K562 (cell line): ENCODE results near the gene SGMS1. TPM values are rescaled to one million over a fixed set of nuclear protein-coding genes. Genes with fewer than 3 reads are reported as not detected.

Experiments used
- ATAC-seq: fragments of 200-7000 bp; cut with Tn5 transposase; 3 replicates; pipeline ENCODE4 v1.9.1; 2020; ENCODE audit warnings: moderate library complexity
- BruUV-seq: library from RNA; stranded (reverse); fragments of 400-500 nt; replicated peaks from 2 replicates; lab custom pipeline; 2021; lab: Mats Ljungman, UMichigan
- CTCF ChIA-PET: fragments of 300-600 bp; formaldehyde crosslinking; extraction: SDS; loops from one replicate; lab custom pipeline; 2021; ENCODE audit warnings: low intra/inter-chr PET ratio; lab: Yijun Ruan, JAX
- POLR2A ChIA-PET: fragments of 300-600, 350-650 bp; sonication (Branson Sonifier 250); formaldehyde crosslinking; extraction: SDS; loops from one replicate; lab custom pipeline; 2021; ENCODE audit warnings: antibody characterized with exemption, inconsistent platforms; lab: Yijun Ruan, JAX
- DNase-seq, 4 experiments: peaks; one replicate each; pipeline versions ENCODE4 v3.0.0 to v3.0.0-alpha.2; 2011 to 2018; ENCODE audit warnings: low spot score in 3 of 4, mixed read lengths in 3 of 4; ENCODE audit errors: extremely low read depth in 1 of 4
- FAIRE-seq: peaks from 2 replicates; lab custom pipeline; 2011; peaks lifted over from hg19 to GRCh38; lab: Jason Lieb, UNC
- H2AFZ ChIP-seq: 2 replicates; pipeline ENCODE4 v1.6.0; 2011; ENCODE audit warnings: low read depth, low read length, control low read depth, inconsistent platforms
- H3K27ac ChIP-seq: fragments of 200-600 bp; 3 replicates; pipeline ENCODE4 v1.8.0; 2011; ENCODE audit warnings: low read depth, mild to moderate bottlenecking, control low read depth, inconsistent platforms, low read length, moderate library complexity, mixed read lengths; ENCODE audit errors: extremely low read depth
- H3K27me3 ChIP-seq, 2 experiments: fragments of 300-600 bp in 1 of 2; 2 replicates in 1 of 2; 3 replicates in 1 of 2; pipeline versions ENCODE4 v1.6.0 to v1.8.0; 2011; ENCODE audit warnings: inconsistent platforms in 2 of 2, low read length in 2 of 2, mild to moderate bottlenecking in 1 of 2, mixed read lengths in 1 of 2, moderate library complexity in 1 of 2; ENCODE audit not compliant: control insufficient read depth in 2 of 2, insufficient read depth in 2 of 2
- H3K36me3 ChIP-seq: fragments of 300-600 bp; 3 replicates; pipeline ENCODE4 v1.8.0; 2011; ENCODE audit warnings: mild to moderate bottlenecking, low read length, inconsistent platforms; ENCODE audit not compliant: control insufficient read depth, insufficient read depth
- H3K4me1 ChIP-seq, 2 experiments: fragments of 200-600 bp in 1 of 2; replicated peaks in 1 of 2; 2 replicates in 1 of 2; 3 replicates in 1 of 2; pipeline versions ENCODE4 v1.5.1 to v1.8.0; 2011; ENCODE audit warnings: inconsistent platforms in 2 of 2, low read length in 2 of 2, mild to moderate bottlenecking in 1 of 2, mixed read lengths in 1 of 2, moderate library complexity in 1 of 2; ENCODE audit not compliant: control insufficient read depth in 2 of 2, insufficient read depth in 2 of 2
- H3K4me2 ChIP-seq: 2 replicates; pipeline ENCODE4 v1.6.1; 2011; ENCODE audit warnings: low read length, control low read depth, inconsistent platforms, mixed read lengths; ENCODE audit not compliant: insufficient read depth
- H3K4me3 ChIP-seq: fragments of 200-600 bp; sonication (generic), shearing (Covaris generic); 2 replicates; pipeline ENCODE4 v1.5.1; 2016; ENCODE audit warnings: control low read depth, inconsistent platforms
- H3K79me2 ChIP-seq: fragments of 200-600 bp; 3 replicates; pipeline ENCODE4 v1.8.0; 2011; ENCODE audit warnings: low read length, inconsistent platforms; ENCODE audit not compliant: control insufficient read depth, insufficient read depth
- H3K9ac ChIP-seq, 2 experiments: 2 replicates each; pipeline versions ENCODE4 v1.6.0 to v1.6.1; 2011; ENCODE audit warnings: low read depth in 2 of 2, low read length in 2 of 2, control low read depth in 1 of 2, inconsistent platforms in 1 of 2, mild to moderate bottlenecking in 1 of 2, mixed read lengths in 1 of 2; ENCODE audit not compliant: insufficient read depth in 1 of 2
- H3K9me1 ChIP-seq: one replicate; pipeline ENCODE4 v1.6.0; 2011; ENCODE audit warnings: inconsistent platforms, mild to moderate bottlenecking, low read length, moderate library complexity; ENCODE audit not compliant: control insufficient read depth, insufficient read depth
- H3K9me3 ChIP-seq: replicated peaks from 2 replicates; pipeline ENCODE4 v1.5.1; 2011; ENCODE audit warnings: low read depth, low read length, inconsistent platforms; ENCODE audit not compliant: control insufficient read depth, insufficient read depth
- H4K20me1 ChIP-seq: replicated peaks from 2 replicates; pipeline ENCODE4 v1.6.1; 2011; ENCODE audit warnings: low read length, inconsistent platforms, mixed read lengths; ENCODE audit not compliant: control insufficient read depth, insufficient read depth
- CXXC5 ChIP-seq: fragments of 250-450 bp; sonication (Bioruptor Pico); IDR thresholded peaks from 2 replicates; pipeline ENCODE4 v1.8.0; 2022; ENCODE audit warnings: inconsistent platforms, mild to moderate bottlenecking, moderate library complexity
- KDM4B ChIP-seq, 2 experiments: fragments of 450-650 bp in 1 of 2; sonication (generic) in 1 of 2; IDR thresholded peaks; 2 replicates each; pipeline ENCODE4 v1.6.1; 2016 to 2017; ENCODE audit warnings: borderline replicate concordance in 2 of 2, antibody characterized with exemption in 1 of 2, low read depth in 1 of 2, mild to moderate bottlenecking in 1 of 2
- MCM7 ChIP-seq, 2 experiments: fragments of 450-650 bp; IDR thresholded peaks; 2 replicates each; pipeline ENCODE4 v1.6.1; 2016 to 2018
- MED1 ChIP-seq: sonication (generic); formaldehyde crosslinking; IDR thresholded peaks from 2 replicates; pipeline ENCODE4 v1.8.1; 2023; ENCODE audit warnings: missing genetic modification reagents, borderline replicate concordance
- MEIS2 ChIP-seq: fragments of 450-650 bp; IDR thresholded peaks from 2 replicates; pipeline ENCODE4 v1.6.1; 2014; ENCODE audit warnings: mild to moderate bottlenecking; ENCODE audit not compliant: partially characterized antibody
- PKNOX1 ChIP-seq: fragments of 450-650 bp; IDR thresholded peaks from 2 replicates; pipeline ENCODE4 v1.6.1; 2016
- PML ChIP-seq: IDR thresholded peaks from 2 replicates; pipeline ENCODE4 v1.6.1; 2012; ENCODE audit warnings: low read length, inconsistent platforms
- POLR2AphosphoS5 ChIP-seq: IDR thresholded peaks from 2 replicates; pipeline ENCODE4 v1.6.1; 2011; ENCODE audit warnings: mild to moderate bottlenecking, low read depth, low read length, moderate library complexity; ENCODE audit not compliant: control insufficient read depth, insufficient read depth
- SNRNP70 ChIP-seq: fragments of 200-400 bp; formaldehyde crosslinking; optimal IDR thresholded peaks from 2 replicates; pipeline ENCODE3; 2017; ENCODE audit warnings: low read depth, low read length
- ZC3H8 ChIP-seq: fragments of 450-650 bp; IDR thresholded peaks from 2 replicates; pipeline ENCODE4 v1.6.1; 2017
- ZKSCAN8 ChIP-seq: fragments of 200-800 bp; sonication (Bioruptor generic); IDR thresholded peaks from 2 replicates; pipeline ENCODE4 v1.6.1; 2016; ENCODE audit warnings: missing genetic modification characterization, missing compliant biosample characterization
- ZNF23 ChIP-seq: fragments of 250-450 bp; sonication (Bioruptor Pico); IDR thresholded peaks from 2 replicates; pipeline ENCODE4 v1.4.0; 2020; ENCODE audit warnings: mild to moderate bottlenecking
- ZNF444 ChIP-seq: fragments of 250-450 bp; sonication (Bioruptor Pico); IDR thresholded peaks from 2 replicates; pipeline ENCODE4 v1.4.0; 2020; ENCODE audit warnings: mild to moderate bottlenecking, moderate library complexity
- ZNF561 ChIP-seq: fragments of 450-650 bp; formaldehyde crosslinking; conservative IDR thresholded peaks from 2 replicates; pipeline ENCODE4 v1.4.0; 2020; ENCODE audit warnings: mild to moderate bottlenecking, moderate library complexity
- ZNF592 ChIP-seq: fragments of 450-650 bp; IDR thresholded peaks from 2 replicates; pipeline ENCODE4 v1.6.1; 2017; ENCODE audit warnings: antibody characterized with exemption, mild to moderate bottlenecking
- ZNF668 ChIP-seq: fragments of 250-450 bp; sonication (Bioruptor Pico); IDR thresholded peaks from 2 replicates; pipeline ENCODE4 v1.8.0; 2022; ENCODE audit warnings: mild to moderate bottlenecking, inconsistent platforms
- WGBS: fragments of 100-300 bp; shearing (Covaris generic); methylation state at CpG from one replicate; pipeline ENCODE4 v1.1.6; 2016; ENCODE audit warnings: low coverage, mixed read lengths; ENCODE audit not compliant: insufficient coverage; ENCODE audit errors: missing lambda C conversion rate; 5-methylcytosine and 5-hydroxymethylcytosine counted together
- in situ Hi-C: fragments of 300-500 bp; cut with MboI; formaldehyde crosslinking; loops from 4 replicates; pipeline ENCODE4 v1.15.0; 2018; ENCODE audit warnings: inconsistent platforms, mixed read lengths
- intact Hi-C: fragments of 100-400 bp; cut with micrococcal nuclease; formaldehyde crosslinking; loops from 2 replicates; pipeline ENCODE4 v1.14.2; 2022
- polyA plus RNA-seq, 8 experiments: library from polyadenylated mRNA; depleted of rRNA in 4 of 8; stranded (reverse) in 5 of 8; unstranded in 3 of 8; fragments of >200 nt; fragmentation: Nextera tagmentation in 2 of 8; fragmentation: Illumina TruSeq in 1 of 8; extraction: Ambion mirVana in 2 of 8; extraction: Trizol in 1 of 8; gene quantifications; 2 replicates each; pipeline versions ENCODE4 v1.2.1 to v1.2.3, GENCODE V29; 2011 to 2014; ENCODE audit warnings: inconsistent platforms in 1 of 8, missing spikeins in 1 of 8
- total RNA-seq, 7 experiments: library from RNA; depleted of rRNA in 6 of 7; stranded (reverse); fragments of >200 nt in 6 of 7; fragmentation: Illumina TruSeq in 2 of 7; extraction: Trizol in 2 of 7; gene quantifications; 2 replicates each; pipeline versions ENCODE4 v1.2.1 to v1.2.3, GENCODE V29; 2011 to 2021; ENCODE audit warnings: low replicate concordance in 1 of 7

SGMS1 gene
- total and polyA plus RNA-seq, 9 of the 15 experiments (the other 6 are each of a cell fraction or from before 2014, with no cell fraction given) = 22.6 to 232 (median 82.2) TPM

GRCh38 chr10:50358925-50359687, 264.6 kb downstream of the SGMS1 start (continued):
- no peak for TF ChIP-seq SNRNP70
- TF ChIP-seq PKNOX1 = peak; percentile 70
- no peak for TF ChIP-seq MED1 (CRISPR knock-in tag)
- TF ChIP-seq MEIS2 = peak; percentile 82
- TF ChIP-seq POLR2AphosphoS5 = no peak

GRCh38 chr10:50358411-50358810, 265.3 kb downstream of the SGMS1 start:
- no TSS peak for BruUV-seq
- Histone ChIP-seq H3K27ac (peak overlapping the region; percentile 41), H3K4me3 (no peak overlapping the region), H3K4me1 (peaks cover 15 to 48% of the 10 kb centered on the region in 2 experiments), H3K27me3 (no peaks in the 10 kb centered on the region), H4K20me1 (no peaks in the 10 kb centered on the region), H3K36me3 (peaks cover 18% of the 10 kb centered on the region; the same call in 2 of the 3 replicates), H3K4me2 (peak overlapping the region; percentile 27; the same call in 1 of the 2 replicates), H3K9me3 (peaks cover 4% of the 10 kb centered on the region; the same call in 1 of the 2 replicates), H3K9me1 (no peaks in the 10 kb centered on the region), H3K79me2 (peaks cover 78% of the 10 kb centered on the region), H3K9ac (peak overlapping the region; percentile 3 to 29; a peak in 2 of 4 replicates), H2AFZ (no peak overlapping the region)
- ChIA-PET POLR2A (interaction anchor here (1.4 to 1.6 kb wide), 3 partner anchors 14 to 168 kb away, joined by 4 to 10 read pairs (median 7); no protein-coding TSS in a partner anchor), CTCF (no interaction called here)
- 9% methylated on average over 2 of the region's 2 CpGs for WGBS
- FAIRE-seq (peak; percentile 61), ATAC-seq (peak; percentile 57), DNase-seq (peak in 1 of 4 experiments; percentile 72)
- in situ Hi-C loops = no loop called here
- intact Hi-C loops = loop anchor here (5.0 kb wide), 1 partner anchor 46 kb away; no protein-coding TSS in a partner anchor
- TF ChIP-seq MCM7 (IDR thresholded peaks at IDR 0.05) = no peak
- TF ChIP-seq ZNF668 (CRISPR knock-in tag) = peak; percentile 14; the same call in 1 of the 2 replicates
- peak; percentile 48 for TF ChIP-seq CXXC5 (CRISPR knock-in tag)
- TF ChIP-seq ZKSCAN8 (CRISPR knock-in tag) = no peak
- 0 out of 2 replicates have a peak, but pooled peaks have one; percentile 1 for TF ChIP-seq PML
- peak; percentile 57; the same call in 1 of the 2 replicates for TF ChIP-seq ZNF592
- TF ChIP-seq ZNF561 (CRISPR knock-in tag) = no peak
- TF ChIP-seq KDM4B (IDR thresholded peaks at IDR 0.05; ENCODE audit: borderline replicate concordance in 2 of 2, low read depth in 1 of 2) = no peak
- TF ChIP-seq ZC3H8 = no peak
- no peak for TF ChIP-seq ZNF444
- no peak for TF ChIP-seq ZNF23
